Left renal pelvis (tissue), 4 donors: ENCODE measurements around the gene AP3S1. TPM values are rescaled to one million over a fixed set of nuclear protein-coding genes. Genes with fewer than 3 reads are reported as not detected.
"Not testable (repeated sequence)": the region's sequence is repeated elsewhere in the genome, so short reads cannot be mapped to it uniquely, and the experiment has no call there.

Source experiments
- DNase-seq, 4 donors: peaks; one replicate each; pipeline ENCODE4 v3.0.0-alpha.2; 2013; ENCODE audit warnings: low read depth in 4 of 4, low spot score in 3 of 4
- polyA plus RNA-seq, 4 donors: library from polyadenylated mRNA; unstranded; fragments of 120-200 nt; gene quantifications; one replicate each; pipeline ENCODE4 v1.2.1, GENCODE V29; 2013; ENCODE audit not compliant: insufficient read length in 4 of 4

AP3S1 gene
- polyA plus RNA-seq, 4 donors, result 111 to 231 (median 142) TPM

DNA sequence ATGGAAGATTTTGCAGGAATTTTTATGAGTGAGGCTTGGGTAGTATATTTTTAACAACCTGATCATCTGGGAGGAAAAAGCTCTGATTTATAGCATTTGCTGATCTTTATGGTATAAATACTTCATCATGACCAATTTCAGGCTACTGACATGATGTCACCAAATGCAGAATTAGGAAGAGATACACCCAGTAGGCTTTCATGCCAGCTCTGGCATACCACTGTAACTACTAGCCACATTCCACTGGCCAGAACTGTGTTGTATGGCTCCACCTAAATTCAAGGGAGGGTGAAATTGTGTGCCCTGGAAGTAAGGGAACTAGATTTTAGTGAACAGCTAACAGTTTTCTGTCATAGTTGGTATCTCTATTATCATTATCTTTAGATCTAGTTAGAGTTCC lies 17.6 kb downstream of the AP3S1 start:
- DNase-seq, result no peak

GRCh38 chr5:115869256-115869795 lies 27.6 kb downstream of the AP3S1 start:
- no peak for DNase-seq

DNA sequence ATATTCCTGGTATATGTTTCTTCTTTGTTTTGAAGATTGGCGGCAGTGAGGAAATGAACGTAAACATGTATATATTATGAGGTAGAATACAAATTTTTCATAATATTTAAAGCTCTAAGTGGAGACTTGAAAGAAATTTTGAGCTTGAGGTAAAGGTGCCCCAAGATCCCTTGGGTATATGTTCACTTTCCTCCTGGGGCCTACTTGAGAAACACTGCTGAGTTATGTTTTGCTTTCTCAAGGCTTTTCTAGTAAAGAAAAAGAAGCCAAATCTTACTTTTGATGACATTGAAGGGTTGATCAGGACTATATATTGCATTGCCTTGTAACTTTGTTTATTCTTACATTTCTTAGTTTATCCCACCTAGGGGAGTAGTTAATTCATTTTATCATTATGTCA lies 30.7 kb downstream of the AP3S1 start:
- no peak for DNase-seq

DNA sequence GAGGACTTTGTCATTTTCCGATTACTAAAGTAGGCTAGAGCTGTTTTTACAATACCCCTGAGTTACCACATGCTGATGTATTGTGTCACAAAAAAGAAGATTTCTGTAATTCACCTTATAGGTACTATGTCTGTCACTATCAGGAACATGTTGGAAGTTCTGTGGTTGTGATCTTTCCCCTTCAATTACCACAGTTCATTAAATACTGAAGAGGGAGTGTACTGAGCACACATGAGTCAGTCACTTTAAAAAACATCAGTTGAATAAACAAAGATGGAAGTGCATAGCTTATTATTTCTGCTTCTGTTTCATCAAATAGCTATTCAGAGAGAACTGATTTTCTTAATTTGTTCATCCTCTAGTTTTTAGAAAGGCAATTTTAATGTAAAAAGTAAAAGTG lies 31.7 kb downstream of the AP3S1 start:
- DNase-seq, result no peak

- DNase-seq, result no peak
These were observed 33.7 kb downstream of the AP3S1 start for GRCh38 chr5:115875447-115875846.

- not testable (repeated sequence) for DNase-seq
These were observed 35.6 kb downstream of the AP3S1 start for GRCh38 chr5:115877342-115877741.

GRCh38 chr5:115882434-115882833 lies 40.7 kb downstream of the AP3S1 start:
- not testable (repeated sequence) for DNase-seq

DNA sequence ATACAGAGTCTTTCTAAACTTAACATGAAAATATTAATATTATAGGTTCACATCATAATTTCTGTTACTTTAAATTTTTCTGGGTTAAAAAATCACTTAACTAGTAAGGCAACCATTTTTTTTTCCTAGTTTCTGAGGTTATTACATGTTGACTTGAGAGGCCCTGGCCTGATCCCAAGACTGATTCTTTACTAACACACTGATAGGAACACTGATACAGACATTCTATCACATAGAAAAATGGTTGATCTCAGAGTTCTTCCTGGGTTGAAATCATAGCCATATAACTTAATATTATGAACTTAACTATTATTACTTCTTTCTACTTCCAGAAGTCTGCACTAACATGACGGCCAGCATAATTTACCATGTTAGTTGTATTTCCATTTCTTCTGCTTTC lies 43.0 kb downstream of the AP3S1 start:
- no peak for DNase-seq

GRCh38 chr5:115885208-115885607 lies 43.5 kb downstream of the AP3S1 start:
- DNase-seq, result not testable (repeated sequence)

- DNase-seq, result no peak
These were observed 46.3 kb downstream of the AP3S1 start for GRCh38 chr5:115888027-115888426.

- DNase-seq, result no peak
These were observed 50.3 kb downstream of the AP3S1 start for GRCh38 chr5:115892021-115892420.

DNA sequence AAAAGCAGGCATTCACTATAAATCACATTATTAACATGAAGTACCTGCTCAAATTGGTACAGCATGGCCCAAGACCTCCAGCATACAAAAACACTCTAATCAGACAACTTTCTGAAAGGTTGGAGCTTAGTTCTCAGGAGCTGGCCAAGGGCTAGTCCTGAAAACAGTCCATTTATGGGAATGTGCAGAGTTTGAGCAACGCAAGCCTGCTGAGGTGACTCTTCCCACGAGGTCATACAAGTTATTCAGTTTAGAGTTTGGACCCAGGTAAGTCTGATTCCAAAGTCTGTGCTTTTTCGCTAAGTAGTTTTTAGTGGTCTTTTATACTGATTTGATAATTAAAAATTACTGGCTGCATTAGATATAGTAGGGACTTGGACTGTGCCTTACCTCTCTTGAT lies 52.6 kb downstream of the AP3S1 start:
- DNase-seq, result no peak

DNA sequence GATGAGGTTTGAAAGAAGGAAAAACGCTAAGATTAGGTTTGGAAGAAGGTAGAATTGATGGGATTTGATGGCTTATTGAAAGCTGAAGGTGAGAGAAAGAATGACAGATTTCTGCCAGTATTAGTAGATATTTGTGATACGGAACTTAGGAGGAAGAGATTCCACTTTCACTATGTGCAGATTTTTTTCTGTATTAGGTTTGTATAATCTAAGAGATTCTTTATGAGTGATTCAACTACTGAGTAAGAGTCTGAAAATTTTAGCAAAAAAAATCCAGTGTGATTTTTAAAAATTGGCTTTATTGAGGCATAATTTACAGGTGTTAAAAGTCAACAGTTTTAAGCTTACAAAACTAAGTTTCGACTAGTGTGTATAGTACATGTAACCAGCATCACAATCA lies 54.1 kb downstream of the AP3S1 start:
- DNase-seq, result no peak

- DNase-seq, result no peak
These were observed 56.9 kb downstream of the AP3S1 start for GRCh38 chr5:115898656-115899055.

- DNase-seq, result no peak
These were observed 65.4 kb downstream of the AP3S1 start for GRCh38 chr5:115907177-115907576.

- not testable (repeated sequence) for DNase-seq
These were observed 72.1 kb downstream of the AP3S1 start for GRCh38 chr5:115913623-115914400.

DNA sequence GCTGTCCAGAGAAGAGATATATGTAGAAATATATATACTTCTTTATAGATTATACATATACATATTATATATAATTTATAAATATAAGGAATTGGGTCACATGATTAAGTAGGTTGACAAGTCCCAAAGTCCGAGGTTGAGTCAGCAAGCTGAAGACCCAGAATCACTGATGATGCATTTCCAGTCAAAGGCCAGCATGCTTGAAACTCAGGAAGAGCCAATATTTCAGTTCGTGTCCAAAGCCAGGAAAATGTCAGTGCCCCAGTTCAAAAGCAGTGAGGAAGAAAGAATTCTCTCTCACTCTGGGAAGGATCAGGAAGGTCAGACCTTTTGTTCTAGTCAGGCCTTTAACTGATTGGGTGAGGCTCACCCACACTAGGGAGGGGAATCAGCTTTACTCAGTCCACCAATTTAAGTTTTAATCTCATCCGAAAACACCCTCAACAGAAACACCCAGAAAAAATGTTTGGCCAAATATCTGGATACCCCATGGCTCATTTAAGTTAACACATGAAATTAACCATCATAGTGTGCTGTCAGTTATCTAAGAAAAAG lies 78.5 kb downstream of the AP3S1 start:
- DNase-seq, result no peak

DNA sequence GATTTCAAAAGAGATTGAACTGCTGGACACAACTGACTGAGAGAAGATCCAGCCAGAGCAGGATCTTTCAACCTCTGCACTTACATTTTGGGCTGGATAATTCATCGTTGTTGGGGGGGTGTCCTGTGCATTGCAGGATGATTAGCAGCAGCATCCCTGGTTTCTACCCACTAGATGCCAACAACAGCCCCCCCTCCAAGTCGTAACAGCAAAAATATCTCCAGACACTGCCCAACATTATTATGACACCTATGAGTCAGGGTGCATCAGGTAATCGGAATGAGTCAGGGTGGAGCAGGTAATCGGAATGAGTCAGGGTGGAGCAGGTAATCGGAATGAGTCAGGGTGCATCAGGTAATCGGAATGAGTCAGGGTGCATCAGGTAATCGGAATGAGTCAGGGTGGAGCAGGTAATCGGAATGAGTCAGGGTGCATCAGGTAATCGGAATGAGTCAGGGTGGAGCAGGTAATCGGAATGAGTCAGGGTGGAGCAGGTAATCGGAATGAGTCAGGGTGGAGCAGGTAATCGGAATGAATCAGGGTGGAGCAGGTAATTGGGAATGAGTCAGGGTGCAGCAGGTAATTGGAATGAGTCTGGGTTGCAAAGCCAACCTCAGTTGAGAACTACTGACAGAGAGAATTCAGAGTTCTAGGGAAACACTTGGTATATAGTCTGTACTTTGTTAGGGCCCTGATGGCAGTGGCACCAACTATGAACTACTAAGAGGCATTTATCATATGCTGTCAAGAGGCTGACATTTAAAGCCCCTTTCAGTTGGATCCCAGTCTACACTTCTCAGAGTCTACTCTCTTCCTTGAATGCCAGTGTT lies 87.1 kb downstream of the AP3S1 start:
- DNase-seq, result not testable (repeated sequence)

DNA sequence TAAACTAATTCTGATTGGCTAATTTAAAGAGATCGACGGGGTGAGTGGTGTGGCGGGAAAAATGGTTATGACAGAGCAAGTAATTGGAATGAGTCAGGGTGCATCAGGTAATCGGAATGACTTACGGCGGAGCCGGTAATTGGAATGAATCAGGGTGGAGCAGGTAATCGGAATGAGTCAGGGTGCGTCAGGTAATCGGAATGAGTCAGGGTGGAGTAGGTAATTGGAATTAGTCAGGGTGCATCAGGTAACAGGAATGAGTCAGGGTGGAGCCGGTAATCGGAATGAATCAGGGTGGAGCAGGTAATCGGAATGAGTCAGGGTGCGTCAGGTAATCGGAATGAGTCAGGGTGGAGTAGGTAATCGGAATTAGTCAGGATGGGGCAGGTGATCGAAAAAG lies 88.4 kb downstream of the AP3S1 start:
- DNase-seq, result not testable (repeated sequence)

GRCh38 chr5:115930630-115931337 lies 89.0 kb downstream of the AP3S1 start:
- DNase-seq, result no peak

GRCh38 chr5:115932991-115933390 lies 91.3 kb downstream of the AP3S1 start:
- DNase-seq, result no peak
